ENCODE results near the gene RTP5. TPM values are rescaled to one million over a fixed set of nuclear protein-coding genes. Genes with fewer than 3 reads are reported as not detected.
A peak's percentile ranks its signal among the peaks of the same experiment; 100 is the strongest.

RTP5 gene
- total RNA-seq, 2 donors from 2014 or later = 0.12 TPM; not detected in 1

DNA sequence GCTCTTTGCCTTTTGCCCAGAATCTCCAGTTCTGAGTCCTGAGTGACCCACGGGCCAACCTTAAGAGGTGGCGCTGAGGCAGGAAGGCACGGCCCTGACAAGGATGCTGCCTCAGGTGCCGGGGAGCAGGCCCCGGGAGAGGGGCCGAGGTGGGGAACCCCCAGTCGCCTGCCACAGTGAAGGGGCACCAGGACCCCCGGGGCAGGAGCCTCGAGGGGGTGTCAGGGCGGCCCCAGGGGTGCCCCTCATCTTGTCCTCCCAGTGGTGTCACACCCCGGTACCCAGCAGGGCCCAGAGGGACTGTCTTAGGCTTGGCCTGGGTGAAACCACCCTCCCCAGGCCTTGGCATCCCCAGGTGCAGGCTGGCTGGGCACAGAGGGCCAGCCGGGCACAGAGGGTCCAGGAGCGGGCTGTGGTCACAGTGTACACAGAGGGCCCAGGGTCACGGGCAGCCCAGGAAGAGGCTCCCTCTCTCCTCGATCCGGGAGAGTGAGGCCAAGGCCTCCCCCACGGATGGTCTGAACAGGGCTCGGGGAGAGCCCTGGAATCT lies 11.9 kb upstream of the RTP5 start:
- ATAC-seq (no peak), DNase-seq (no peak)
- peaks cover 8% of the 10 kb centered on the region for H3K27me3 Mint-ChIP-seq
- peaks cover 11% of the 10 kb centered on the region for H3K36me3 Mint-ChIP-seq (ENCODE audit: low read depth)
- no peaks in the 10 kb centered on the region for H3K9me3 ChIP-seq (ENCODE audit: control insufficient read depth, low read length, poor library complexity, severe bottlenecking)
- peak overlapping the region; percentile 91 for H3K4me3 Mint-ChIP-seq
- H3K27ac Mint-ChIP-seq = peak overlapping the region; percentile 94
- peaks cover 28% of the 10 kb centered on the region for H3K4me1 Mint-ChIP-seq

DNA sequence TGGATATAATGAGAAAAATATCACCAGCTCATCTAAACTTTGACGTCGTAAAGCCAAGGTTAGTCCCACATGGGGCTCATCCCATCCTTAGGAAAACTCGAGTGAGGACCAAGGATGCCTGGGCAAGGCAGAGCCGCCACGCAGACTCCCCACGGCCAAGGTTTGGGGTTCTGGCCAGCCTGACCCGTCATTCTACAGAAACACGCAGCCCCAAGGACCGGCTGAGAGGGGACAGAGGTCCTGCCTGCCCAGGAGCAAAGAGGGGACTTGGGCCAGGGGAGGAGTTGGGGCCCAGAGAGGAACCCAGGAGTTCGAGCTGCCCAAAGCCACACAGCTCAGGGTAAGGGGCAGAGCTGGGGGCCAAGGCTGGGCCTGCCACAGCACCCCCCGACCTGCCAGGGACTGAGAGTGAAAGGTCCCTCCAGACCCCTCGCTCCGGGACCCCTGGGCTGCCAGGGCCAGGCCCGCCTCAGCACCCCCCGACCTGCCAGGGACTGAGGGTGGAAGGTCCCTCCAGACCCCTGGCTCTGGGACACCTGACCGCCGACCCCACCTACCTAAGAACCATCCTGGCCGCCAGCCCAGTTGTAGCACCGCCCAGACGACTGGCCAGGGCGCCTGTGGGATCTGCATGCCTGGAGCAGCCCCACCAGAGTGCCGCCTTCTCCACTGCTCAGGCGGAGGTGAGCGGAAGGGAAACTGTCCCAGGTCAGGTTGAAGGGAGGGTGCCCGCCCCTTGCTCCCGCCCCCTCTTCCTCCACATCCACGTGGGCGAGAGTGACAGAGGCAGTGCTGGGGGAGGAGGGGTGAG lies 11.1 kb upstream of the RTP5 start, which contains the start of gene PDCD1:
PDCD1 (minus strand) TSS at position 689 of the 811 bp plus-strand sequence; CDS start at position 633, 56 bp downstream.
- peak within 1 kb of the TSS; percentile 91 for H3K4me3 Mint-ChIP-seq
- H3K36me3 Mint-ChIP-seq (ENCODE audit: low read depth) = peaks cover 11% of the 10 kb centered on the region
- DNase-seq (peak in 1 of 3 donors; percentile 41), ATAC-seq (peak; percentile 62)
- peaks cover 15% of the 10 kb centered on the region for H3K27me3 Mint-ChIP-seq
- H3K9me3 ChIP-seq (ENCODE audit: control insufficient read depth, low read length, poor library complexity, severe bottlenecking) = no peaks in the 10 kb centered on the region
- H3K4me1 Mint-ChIP-seq = peaks cover 33% of the 10 kb centered on the region
- peak within 1 kb of the TSS; percentile 88 for H3K27ac Mint-ChIP-seq

DNA sequence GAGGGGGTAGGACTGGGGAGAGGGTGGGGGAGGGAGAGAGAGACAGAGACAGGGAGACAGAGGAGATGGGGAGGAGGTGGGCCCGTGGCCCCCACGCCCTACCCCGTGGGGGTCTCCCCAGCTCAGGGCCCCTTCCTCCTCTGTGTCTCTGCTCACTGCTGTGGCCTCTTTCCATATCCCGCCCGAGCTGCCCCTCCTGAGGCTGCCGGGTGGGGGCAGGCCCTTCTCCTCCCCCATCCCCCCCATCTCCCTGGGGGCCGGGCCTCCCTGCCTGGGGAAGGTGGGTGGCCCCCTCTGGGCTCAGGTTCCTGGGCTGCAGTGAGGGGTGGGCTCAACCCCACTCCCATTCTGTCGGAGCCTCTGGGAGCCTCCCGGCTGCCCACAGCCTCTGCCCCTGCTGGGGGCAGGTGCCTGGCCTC lies 10.5 kb upstream of the RTP5 start:
- no peaks in the 10 kb centered on the region for H3K9me3 ChIP-seq (ENCODE audit: control insufficient read depth, low read length, poor library complexity, severe bottlenecking)
- Mint-ChIP-seq H3K4me3 (peak overlapping the region; percentile 91), H3K27ac (no peak overlapping the region), H3K27me3 (peaks cover 17% of the 10 kb centered on the region), H3K36me3 (ENCODE audit: low read depth) (peaks cover 11% of the 10 kb centered on the region), H3K4me1 (peaks cover 36% of the 10 kb centered on the region)
- peak in 1 of 3 donors; percentile 13 for DNase-seq
- ATAC-seq = peak; percentile 1

DNA sequence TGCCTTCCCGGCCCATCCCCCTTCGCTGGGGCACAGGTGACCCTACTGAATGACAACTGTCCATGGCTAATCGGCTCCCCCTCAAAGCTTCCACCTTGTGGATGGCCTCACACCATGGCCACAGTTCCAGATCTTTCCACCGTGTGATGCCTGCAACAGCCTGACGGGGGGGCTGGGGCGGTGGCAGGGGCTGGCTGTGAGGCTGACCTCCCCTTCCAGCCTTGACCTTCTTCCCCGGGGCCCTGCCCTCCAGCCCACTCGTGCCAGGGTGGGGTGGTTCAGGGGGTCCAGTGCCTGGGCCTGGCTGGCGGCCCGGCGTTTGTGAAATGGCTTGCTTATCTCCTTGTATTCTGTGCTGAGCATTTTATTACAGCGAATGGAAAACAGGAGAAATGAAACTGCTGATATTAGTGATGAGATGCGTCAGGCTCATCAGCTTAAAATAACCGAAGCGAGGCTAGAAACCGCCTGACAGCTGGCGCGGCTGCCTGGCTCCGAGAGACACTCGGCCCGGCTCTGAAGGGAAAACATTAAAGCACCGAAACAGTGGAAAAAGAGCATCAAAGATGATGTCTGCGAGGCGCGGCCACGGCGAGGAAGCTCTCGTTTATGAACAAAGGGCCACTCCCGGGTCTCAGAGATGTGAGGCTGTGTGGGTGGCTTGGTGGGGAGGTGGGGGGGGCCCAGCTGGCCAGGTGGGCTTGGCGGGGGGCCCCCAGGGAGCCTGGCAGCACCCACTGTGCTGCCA lies 9.9 kb upstream of the RTP5 start:
- Mint-ChIP-seq H3K4me3 (peak overlapping the region; percentile 91), H3K4me1 (peaks cover 41% of the 10 kb centered on the region), H3K27ac (peak overlapping the region; percentile 88), H3K27me3 (peaks cover 22% of the 10 kb centered on the region), H3K36me3 (ENCODE audit: low read depth) (peaks cover 12% of the 10 kb centered on the region)
- no peaks in the 10 kb centered on the region for H3K9me3 ChIP-seq (ENCODE audit: control insufficient read depth, low read length, poor library complexity, severe bottlenecking)
- DNase-seq (peak in 1 of 3 donors; percentile 33), ATAC-seq (peak; percentile 38)

DNA sequence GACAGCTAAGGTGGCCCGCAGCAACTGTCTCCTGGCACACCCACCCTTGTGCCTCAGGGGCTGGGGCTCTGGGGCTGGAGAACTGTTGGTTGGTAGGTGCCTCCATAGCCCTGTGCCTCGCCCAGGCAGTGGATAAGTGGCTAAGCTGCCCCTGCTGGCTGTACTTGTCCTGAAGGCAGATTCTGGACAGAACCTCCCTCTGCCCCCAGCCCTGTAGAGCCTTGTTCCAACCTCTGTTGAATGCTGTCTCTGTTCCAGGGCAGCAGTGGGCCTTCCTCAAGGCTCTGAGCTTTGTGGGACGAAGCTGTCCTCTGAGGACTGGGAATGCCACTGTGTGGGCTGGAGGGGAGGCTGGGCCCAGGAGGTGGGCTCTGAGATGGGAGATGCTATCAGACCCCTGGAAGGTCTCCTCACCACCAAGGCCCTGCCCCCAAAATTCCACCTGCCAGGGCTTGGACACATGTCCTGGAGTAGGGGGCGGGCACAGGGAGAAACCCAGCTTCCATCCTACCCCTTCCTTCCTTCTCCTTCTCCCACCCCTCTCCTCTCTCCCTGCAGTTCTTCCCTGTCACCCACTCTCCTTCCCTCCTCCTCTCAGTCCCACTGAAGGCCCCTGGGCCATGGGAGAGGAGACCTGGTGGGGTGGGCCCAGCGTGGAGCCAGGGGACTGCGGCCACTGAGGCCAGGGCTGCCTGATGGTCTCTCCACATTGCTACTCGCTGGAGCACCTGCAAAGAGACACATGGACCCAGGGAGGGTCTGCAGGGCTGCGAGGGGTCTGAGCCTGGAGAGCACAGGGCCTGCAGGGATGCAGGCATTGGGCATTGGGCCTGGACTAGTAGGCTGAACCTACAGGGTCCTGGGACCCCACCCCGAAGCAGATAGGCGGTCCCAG lies 9.1 kb upstream of the RTP5 start:
- ATAC-seq = no peak
- Mint-ChIP-seq H3K27ac (peak overlapping the region; percentile 88), H3K4me3 (peak overlapping the region; percentile 91)

DNA sequence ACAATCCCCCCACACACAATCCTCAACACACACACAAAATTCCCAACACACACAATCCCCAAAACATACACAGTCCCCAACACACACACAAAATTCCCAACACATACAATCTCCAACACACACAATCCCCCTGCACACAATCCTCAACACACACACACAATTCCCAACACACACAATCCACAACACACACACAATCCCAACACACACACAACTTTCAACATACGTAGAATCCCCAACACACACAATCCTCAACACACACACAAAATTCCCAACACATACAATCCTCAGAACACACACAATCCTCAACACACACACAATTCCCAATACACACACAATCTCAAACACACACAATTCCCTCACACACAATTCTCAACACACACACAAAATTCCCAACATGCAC lies 8.3 kb upstream of the RTP5 start:
- peaks cover 22% of the 10 kb centered on the region for H3K27me3 Mint-ChIP-seq
- no peak for ATAC-seq
- peak overlapping the region; percentile 88 for H3K27ac Mint-ChIP-seq
- peaks cover 51% of the 10 kb centered on the region for H3K4me1 Mint-ChIP-seq
- H3K4me3 Mint-ChIP-seq = peak overlapping the region; percentile 89
- H3K36me3 Mint-ChIP-seq (ENCODE audit: low read depth) = peaks cover 12% of the 10 kb centered on the region
- DNase-seq = no peak
- no peaks in the 10 kb centered on the region for H3K9me3 ChIP-seq (ENCODE audit: control insufficient read depth, low read length, poor library complexity, severe bottlenecking)

More for the DNA sequence above, 9.1 kb upstream of the RTP5 start:
- DNase-seq = no peak
- peaks cover 12% of the 10 kb centered on the region for H3K36me3 Mint-ChIP-seq (ENCODE audit: low read depth)
- peaks cover 22% of the 10 kb centered on the region for H3K27me3 Mint-ChIP-seq
- H3K4me1 Mint-ChIP-seq = peaks cover 50% of the 10 kb centered on the region
- H3K9me3 ChIP-seq (ENCODE audit: control insufficient read depth, low read length, poor library complexity, severe bottlenecking) = no peaks in the 10 kb centered on the region

DNA sequence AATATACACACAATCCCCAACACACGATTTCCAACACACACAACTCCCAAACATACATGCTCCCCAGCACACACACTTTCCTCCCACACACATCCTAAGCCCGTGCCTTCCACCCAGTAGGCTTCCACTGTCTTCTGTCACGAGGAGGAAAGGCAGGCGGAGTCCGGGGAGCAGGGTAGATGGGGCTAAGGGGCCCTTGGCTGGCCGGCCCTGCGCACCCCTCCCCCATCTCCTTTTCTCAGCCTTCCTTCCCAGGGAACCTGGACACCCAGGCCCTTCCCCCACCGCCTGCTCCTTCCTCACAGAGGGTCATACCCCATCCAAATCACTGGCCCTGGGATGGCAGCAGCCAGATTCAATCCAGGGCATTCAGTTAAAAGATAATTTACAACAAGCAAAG lies 7.4 kb upstream of the RTP5 start:
- peaks cover 22% of the 10 kb centered on the region for H3K27me3 Mint-ChIP-seq
- H3K27ac Mint-ChIP-seq = peak overlapping the region; percentile 88
- peaks cover 12% of the 10 kb centered on the region for H3K36me3 Mint-ChIP-seq (ENCODE audit: low read depth)
- peak overlapping the region; percentile 89 for H3K4me3 Mint-ChIP-seq
- H3K9me3 ChIP-seq (ENCODE audit: control insufficient read depth, low read length, poor library complexity, severe bottlenecking) = no peaks in the 10 kb centered on the region
- ATAC-seq (no peak), DNase-seq (no peak)
- H3K4me1 Mint-ChIP-seq = peaks cover 51% of the 10 kb centered on the region

DNA sequence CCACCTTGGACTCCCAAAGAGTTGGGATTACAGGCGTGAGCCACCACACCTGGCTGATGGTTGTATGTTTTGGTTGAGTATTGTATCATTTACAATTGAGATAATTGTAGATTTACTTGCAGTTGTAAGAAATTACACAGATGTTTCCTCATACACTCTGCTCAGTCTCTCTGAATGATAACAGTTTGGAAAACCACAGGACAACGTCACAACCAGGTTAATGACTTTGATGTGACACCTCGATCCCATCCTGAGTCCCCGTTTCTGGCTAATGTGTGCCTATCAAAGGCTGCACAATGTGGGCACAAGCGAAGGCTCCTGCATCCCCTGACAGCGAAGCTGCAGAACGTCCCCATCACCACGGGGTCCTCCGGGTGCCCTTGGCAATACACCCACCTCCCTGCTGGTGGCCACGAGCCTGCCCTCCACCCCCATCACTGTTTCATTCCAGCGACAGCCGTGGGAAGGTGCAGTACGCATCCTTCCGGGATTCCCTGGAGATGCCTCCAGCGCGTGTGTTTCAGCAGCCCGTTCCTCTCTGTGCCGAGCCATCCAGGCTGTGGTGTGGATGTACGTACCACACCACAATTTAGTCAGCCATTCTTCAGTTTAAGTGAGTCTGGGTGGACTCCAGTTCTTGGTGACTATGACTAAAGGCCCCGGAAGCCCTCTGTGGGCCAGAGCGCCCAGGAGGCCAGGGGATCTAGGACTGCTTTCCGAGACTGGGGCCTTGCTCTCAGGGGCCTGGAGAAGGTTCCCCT lies 6.6 kb upstream of the RTP5 start:
- no peaks in the 10 kb centered on the region for H3K9me3 ChIP-seq (ENCODE audit: control insufficient read depth, low read length, poor library complexity, severe bottlenecking)
- H3K4me1 Mint-ChIP-seq = peaks cover 51% of the 10 kb centered on the region
- H3K36me3 Mint-ChIP-seq (ENCODE audit: low read depth) = peaks cover 12% of the 10 kb centered on the region
- peak overlapping the region; percentile 83 for H3K4me3 Mint-ChIP-seq
- H3K27ac Mint-ChIP-seq = peak overlapping the region; percentile 51
- DNase-seq = no peak
- H3K27me3 Mint-ChIP-seq = peaks cover 22% of the 10 kb centered on the region
- ATAC-seq = peak; percentile 7

DNA sequence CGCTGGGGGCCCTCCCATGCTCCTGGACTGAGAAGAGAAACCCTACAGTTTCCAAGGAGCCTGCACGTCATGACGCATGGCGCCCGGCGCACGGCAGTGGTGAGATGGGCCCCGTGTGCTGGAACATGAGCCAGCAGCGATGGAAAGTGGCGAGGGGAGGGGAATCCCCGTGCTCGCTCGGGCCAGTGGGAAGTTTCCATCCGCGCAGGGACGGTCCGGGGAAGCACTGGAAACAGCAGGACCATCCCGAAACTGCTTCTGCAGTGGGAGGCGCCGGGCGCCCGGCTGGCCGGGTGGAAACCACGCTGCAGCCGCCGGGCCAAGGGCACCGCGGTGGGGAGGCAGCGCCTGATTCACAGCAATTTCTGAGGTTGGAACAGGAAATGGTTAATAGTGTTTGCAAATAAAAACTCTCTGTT lies 6.0 kb upstream of the RTP5 start:
- Mint-ChIP-seq H3K4me3 (peak overlapping the region; percentile 83), H3K36me3 (ENCODE audit: low read depth) (peaks cover 12% of the 10 kb centered on the region), H3K4me1 (peaks cover 53% of the 10 kb centered on the region), H3K27me3 (peaks cover 22% of the 10 kb centered on the region), H3K27ac (peak overlapping the region; percentile 51)
- DNase-seq = no peak
- ATAC-seq = peak; percentile 56
- no peaks in the 10 kb centered on the region for H3K9me3 ChIP-seq (ENCODE audit: control insufficient read depth, low read length, poor library complexity, severe bottlenecking)

DNA sequence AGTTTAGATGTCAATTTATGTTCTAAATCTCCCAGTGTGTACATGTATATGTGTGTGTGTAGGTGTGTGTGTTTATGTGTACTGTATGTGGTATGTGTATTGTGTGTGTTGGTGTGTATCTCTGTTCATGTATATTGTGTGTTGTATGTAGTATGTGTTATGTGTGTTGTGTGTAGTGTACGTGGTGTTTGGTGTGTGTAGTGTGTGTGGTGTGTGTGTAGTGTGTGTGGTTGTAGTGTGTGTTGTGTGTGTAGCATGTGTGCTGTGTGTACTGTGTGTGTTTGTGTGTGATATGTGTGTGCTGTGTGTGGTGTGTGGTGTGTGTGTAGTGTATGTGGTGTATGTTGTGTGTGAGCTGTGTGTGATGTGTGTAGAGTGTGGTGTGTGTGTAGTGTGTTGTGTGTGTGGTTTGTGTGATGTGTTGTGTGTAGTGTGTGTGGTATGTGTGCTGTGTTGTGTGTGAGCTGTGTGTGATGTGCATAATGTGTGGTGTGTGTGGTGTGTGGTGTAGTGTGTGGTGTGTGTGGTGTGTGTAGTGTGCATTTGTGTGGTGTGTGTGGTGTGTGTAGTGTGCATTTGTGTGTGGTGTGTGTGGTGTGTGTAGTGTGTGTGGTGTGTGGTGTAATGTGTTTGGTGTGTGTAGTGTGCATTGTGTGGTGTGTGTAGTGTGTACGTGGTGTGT lies 5.2 kb upstream of the RTP5 start:
- Mint-ChIP-seq H3K4me1 (peaks cover 55% of the 10 kb centered on the region), H3K4me3 (peak overlapping the region; percentile 15), H3K36me3 (ENCODE audit: low read depth) (peaks cover 12% of the 10 kb centered on the region)

DNA sequence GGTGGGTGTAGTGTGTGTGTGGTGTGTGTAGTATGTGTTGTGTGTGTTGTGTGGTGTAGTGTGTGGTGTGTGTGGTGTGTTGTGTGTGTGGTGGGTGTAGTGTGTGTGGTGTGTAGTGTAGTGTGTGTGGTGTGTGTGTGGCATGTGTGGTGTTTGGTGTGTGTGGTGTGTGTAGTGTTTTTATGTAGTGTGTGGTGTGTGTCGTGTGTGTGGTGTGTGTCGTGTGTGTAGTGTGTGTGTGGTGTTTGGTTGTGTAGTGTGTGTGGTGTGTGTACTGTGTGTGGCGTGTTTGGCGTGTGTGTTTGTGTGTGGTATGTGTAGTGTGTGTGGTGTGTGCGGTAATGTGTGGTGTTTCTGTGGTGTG lies 4.7 kb upstream of the RTP5 start:
- Mint-ChIP-seq H3K36me3 (ENCODE audit: low read depth) (peaks cover 12% of the 10 kb centered on the region), H3K27ac (peak overlapping the region; percentile 51), H3K27me3 (peaks cover 22% of the 10 kb centered on the region), H3K4me3 (peak overlapping the region; percentile 15), H3K4me1 (peaks cover 51% of the 10 kb centered on the region)
- no peaks in the 10 kb centered on the region for H3K9me3 ChIP-seq (ENCODE audit: control insufficient read depth, low read length, poor library complexity, severe bottlenecking)
- ATAC-seq (no peak), DNase-seq (no peak)

More for the DNA sequence above, 5.2 kb upstream of the RTP5 start:
- H3K27me3 Mint-ChIP-seq = peaks cover 22% of the 10 kb centered on the region
- ATAC-seq = no peak
- H3K9me3 ChIP-seq (ENCODE audit: control insufficient read depth, low read length, poor library complexity, severe bottlenecking) = no peaks in the 10 kb centered on the region
- DNase-seq = no peak
- peak overlapping the region; percentile 51 for H3K27ac Mint-ChIP-seq
